HL-60 (cell line): ENCODE results near the gene LARP4B.

Experiments used
- GABPA ChIP-seq: IDR thresholded peaks from 2 replicates; pipeline ENCODE4 v1.6.1; 2012; ENCODE audit warnings: low read depth
- POLR2AphosphoS5 ChIP-seq: IDR thresholded peaks from 2 replicates; pipeline ENCODE4 v1.6.1; 2012; ENCODE audit warnings: low read depth
- SPI1 ChIP-seq: IDR thresholded peaks from 2 replicates; pipeline ENCODE4 v1.6.1; 2012; ENCODE audit warnings: low read depth, mild to moderate bottlenecking, borderline replicate concordance
- TF ChIP-seq, protein P1 (sequence below): IDR thresholded peaks from one replicate; pipeline ENCODE4 v1.5.1; 2011; ENCODE audit warnings: low read length, control low read depth, inconsistent platforms; ENCODE audit not compliant: insufficient read depth
- TF ChIP-seq, protein P2 (sequence below): IDR thresholded peaks from 2 replicates; pipeline ENCODE4 v1.6.1; 2012; ENCODE audit warnings: low read depth; ENCODE audit not compliant: insufficient replicate concordance

DNA sequence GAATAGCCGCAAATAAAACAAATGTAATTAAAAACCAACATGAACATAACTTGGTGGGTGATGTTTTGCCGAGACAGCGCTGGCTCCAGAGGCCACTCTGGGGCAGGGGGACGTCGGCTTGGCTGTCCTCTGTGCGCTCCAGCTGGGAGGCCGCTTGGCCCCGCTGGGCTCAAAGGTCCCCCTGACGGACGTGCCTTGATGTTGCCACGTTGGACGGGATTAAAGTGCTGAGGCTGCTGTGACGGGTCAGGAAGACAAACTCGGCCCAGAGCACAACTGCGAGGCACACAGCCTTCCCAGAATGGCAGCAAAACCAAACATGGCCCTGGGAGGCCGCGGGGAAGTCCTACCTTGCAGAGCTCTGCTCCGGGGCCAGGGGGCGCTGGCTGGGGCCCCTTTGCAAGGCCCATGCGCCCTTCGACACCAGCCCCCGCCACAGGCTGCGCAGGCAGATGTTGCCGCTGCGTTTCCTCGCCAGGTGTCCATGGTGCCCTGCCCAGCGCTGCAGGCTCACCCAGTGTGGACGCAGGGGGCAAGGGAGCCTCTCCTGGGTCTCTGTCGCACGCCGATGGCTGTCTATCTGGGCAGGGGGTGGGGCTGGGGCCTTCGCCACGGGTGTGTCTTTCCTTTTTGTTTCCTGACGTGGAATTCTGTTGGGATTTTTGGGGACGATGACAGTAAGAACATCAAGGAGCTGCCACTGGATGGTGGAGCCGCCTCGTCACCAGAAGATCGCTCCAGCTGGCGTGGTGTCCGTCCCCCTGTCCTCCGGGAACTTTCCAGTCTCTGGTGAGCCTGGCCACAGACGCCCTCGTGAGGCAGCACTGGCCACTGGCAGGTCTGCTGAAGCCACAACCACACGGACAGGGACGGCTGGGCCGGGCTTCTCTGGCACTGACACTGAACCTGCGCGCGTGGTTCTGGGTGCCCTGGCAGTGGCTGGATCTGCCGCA, 142.4 kb downstream of the LARP4B start:
- TF ChIP-seq, protein P1, sequence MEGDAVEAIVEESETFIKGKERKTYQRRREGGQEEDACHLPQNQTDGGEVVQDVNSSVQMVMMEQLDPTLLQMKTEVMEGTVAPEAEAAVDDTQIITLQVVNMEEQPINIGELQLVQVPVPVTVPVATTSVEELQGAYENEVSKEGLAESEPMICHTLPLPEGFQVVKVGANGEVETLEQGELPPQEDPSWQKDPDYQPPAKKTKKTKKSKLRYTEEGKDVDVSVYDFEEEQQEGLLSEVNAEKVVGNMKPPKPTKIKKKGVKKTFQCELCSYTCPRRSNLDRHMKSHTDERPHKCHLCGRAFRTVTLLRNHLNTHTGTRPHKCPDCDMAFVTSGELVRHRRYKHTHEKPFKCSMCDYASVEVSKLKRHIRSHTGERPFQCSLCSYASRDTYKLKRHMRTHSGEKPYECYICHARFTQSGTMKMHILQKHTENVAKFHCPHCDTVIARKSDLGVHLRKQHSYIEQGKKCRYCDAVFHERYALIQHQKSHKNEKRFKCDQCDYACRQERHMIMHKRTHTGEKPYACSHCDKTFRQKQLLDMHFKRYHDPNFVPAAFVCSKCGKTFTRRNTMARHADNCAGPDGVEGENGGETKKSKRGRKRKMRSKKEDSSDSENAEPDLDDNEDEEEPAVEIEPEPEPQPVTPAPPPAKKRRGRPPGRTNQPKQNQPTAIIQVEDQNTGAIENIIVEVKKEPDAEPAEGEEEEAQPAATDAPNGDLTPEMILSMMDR = no peak
- TF ChIP-seq POLR2AphosphoS5 = no peak
- TF ChIP-seq GABPA = no peak
- TF ChIP-seq, protein P2, sequence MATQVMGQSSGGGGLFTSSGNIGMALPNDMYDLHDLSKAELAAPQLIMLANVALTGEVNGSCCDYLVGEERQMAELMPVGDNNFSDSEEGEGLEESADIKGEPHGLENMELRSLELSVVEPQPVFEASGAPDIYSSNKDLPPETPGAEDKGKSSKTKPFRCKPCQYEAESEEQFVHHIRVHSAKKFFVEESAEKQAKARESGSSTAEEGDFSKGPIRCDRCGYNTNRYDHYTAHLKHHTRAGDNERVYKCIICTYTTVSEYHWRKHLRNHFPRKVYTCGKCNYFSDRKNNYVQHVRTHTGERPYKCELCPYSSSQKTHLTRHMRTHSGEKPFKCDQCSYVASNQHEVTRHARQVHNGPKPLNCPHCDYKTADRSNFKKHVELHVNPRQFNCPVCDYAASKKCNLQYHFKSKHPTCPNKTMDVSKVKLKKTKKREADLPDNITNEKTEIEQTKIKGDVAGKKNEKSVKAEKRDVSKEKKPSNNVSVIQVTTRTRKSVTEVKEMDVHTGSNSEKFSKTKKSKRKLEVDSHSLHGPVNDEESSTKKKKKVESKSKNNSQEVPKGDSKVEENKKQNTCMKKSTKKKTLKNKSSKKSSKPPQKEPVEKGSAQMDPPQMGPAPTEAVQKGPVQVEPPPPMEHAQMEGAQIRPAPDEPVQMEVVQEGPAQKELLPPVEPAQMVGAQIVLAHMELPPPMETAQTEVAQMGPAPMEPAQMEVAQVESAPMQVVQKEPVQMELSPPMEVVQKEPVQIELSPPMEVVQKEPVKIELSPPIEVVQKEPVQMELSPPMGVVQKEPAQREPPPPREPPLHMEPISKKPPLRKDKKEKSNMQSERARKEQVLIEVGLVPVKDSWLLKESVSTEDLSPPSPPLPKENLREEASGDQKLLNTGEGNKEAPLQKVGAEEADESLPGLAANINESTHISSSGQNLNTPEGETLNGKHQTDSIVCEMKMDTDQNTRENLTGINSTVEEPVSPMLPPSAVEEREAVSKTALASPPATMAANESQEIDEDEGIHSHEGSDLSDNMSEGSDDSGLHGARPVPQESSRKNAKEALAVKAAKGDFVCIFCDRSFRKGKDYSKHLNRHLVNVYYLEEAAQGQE = no peak
- no peak for TF ChIP-seq SPI1
